OCI-LY7 (cell line): Measurements from ENCODE around the gene MPV17L2.

ENCODE experiments used
- EZH2phosphoT487 ChIP-seq: fragments of 200-600 bp; sonication (generic); IDR thresholded peaks from 2 replicates; pipeline ENCODE4 v1.6.1; 2018; ENCODE audit warnings: low read depth, borderline replicate concordance, mild to moderate bottlenecking, mixed run types, antibody characterized with exemption, low read length, moderate library complexity, mixed read lengths
- TF ChIP-seq, protein P1 (sequence below): fragments of 200-600 bp; sonication (generic); conservative IDR thresholded peaks from 2 replicates; pipeline ENCODE4 v1.5.1; 2014; ENCODE audit warnings: mild to moderate bottlenecking, antibody characterized with exemption, low read length, moderate library complexity, mixed read lengths

DNA sequence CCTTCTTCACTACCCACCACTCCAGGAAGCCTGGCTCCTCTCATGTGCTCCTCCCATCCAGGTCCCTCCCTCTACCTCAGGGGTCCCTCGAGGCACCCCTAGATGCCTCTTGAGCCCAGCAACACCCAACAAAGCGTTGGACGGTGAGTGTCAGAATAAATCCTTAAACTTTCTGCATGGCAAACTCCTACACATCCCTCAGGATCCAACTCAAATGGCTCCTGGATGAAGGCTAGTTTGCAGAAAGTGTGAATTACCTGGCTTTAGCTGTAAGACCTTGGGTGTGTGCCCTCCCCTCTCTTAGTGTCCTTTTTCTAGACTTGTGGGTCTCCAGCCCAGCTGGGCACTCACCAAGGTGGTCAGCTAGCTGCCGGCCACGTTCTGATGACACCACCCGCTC lies 5.4 kb downstream of the MPV17L2 start:
- TF ChIP-seq, protein P1, sequence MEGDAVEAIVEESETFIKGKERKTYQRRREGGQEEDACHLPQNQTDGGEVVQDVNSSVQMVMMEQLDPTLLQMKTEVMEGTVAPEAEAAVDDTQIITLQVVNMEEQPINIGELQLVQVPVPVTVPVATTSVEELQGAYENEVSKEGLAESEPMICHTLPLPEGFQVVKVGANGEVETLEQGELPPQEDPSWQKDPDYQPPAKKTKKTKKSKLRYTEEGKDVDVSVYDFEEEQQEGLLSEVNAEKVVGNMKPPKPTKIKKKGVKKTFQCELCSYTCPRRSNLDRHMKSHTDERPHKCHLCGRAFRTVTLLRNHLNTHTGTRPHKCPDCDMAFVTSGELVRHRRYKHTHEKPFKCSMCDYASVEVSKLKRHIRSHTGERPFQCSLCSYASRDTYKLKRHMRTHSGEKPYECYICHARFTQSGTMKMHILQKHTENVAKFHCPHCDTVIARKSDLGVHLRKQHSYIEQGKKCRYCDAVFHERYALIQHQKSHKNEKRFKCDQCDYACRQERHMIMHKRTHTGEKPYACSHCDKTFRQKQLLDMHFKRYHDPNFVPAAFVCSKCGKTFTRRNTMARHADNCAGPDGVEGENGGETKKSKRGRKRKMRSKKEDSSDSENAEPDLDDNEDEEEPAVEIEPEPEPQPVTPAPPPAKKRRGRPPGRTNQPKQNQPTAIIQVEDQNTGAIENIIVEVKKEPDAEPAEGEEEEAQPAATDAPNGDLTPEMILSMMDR = no peak
- no peak for TF ChIP-seq EZH2phosphoT487
